ENCODE data around the gene ANAPC15.

Gene ANAPC15

DNA sequence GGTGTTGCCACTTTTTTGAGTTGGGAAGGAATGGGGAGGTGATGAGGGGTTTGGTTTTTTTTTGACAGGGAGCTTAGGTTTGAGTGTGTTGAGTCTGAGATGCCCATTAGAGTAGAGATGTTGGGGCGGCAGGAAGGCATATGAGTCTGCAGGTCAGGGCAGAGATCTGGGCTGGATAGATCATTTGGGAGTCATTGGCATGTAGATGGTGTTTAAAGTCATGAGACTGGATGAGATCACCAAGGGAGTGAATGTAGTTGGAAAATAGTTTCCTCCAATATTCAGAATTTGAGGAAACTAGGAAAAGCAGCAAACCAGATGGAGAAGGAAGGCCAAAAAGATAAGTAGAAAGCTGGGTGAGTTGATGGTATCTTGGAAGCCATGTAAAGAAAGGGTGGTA, 2.1 kb upstream of the ANAPC15 start:
- TF ChIP-seq, protein P1, sequence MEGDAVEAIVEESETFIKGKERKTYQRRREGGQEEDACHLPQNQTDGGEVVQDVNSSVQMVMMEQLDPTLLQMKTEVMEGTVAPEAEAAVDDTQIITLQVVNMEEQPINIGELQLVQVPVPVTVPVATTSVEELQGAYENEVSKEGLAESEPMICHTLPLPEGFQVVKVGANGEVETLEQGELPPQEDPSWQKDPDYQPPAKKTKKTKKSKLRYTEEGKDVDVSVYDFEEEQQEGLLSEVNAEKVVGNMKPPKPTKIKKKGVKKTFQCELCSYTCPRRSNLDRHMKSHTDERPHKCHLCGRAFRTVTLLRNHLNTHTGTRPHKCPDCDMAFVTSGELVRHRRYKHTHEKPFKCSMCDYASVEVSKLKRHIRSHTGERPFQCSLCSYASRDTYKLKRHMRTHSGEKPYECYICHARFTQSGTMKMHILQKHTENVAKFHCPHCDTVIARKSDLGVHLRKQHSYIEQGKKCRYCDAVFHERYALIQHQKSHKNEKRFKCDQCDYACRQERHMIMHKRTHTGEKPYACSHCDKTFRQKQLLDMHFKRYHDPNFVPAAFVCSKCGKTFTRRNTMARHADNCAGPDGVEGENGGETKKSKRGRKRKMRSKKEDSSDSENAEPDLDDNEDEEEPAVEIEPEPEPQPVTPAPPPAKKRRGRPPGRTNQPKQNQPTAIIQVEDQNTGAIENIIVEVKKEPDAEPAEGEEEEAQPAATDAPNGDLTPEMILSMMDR (IDR thresholded peaks at IDR 0.05; ENCODE audit: low read depth, low read length), result no peak
- H3K4me3 ChIP-seq (replicated peaks in 1 of 2; ENCODE audit: low read depth in 2 of 2, low read length in 2 of 2), result no peak overlapping the region
- DNase-seq (ENCODE audit: low read depth in 2 of 2), result no peak

DNA sequence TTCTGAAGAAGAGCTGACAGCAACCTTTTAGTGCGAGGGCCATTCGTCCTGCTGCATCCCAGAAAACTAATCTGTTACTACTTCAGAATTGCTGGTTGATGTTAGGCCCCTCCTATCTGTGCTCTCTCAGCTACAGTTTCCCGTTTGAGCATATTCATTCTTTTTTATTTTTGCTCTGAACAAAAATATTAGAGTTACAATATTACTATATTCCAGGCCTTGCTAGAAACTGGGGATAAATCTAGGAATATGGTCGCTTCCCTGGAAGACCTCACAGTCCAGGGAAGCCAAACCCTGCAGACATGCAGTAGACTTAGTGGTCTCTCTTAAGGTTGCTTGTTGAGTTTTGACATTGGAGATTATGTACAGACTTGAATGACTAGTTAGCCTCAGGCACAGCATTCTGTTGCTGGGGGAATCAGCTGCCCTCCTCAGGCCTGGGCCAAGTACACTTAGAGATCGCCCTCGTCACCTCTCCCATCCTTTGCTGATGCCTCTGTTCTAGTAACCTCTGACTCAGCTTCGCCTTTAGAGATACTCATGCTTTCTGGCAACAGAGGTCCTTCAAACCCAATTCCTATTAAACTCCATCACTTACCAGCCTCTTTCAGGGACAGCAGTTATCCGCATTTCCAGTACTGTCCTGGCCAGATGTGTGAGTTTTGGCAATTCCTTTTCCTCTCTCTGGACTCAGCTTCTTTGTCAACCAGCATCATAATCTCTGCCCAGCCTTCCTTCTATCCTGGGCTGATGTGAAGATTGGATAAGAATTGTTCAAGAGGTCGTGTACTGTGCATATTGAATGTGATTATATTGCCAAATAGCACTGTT, 698 bp upstream of the ANAPC15 start:
- peak overlapping the region; percentile 83 to 85 for H3K4me3 ChIP-seq (replicated peaks in 1 of 2; ENCODE audit: low read depth in 2 of 2, low read length in 2 of 2)
- TF ChIP-seq, protein P1 (IDR thresholded peaks at IDR 0.05; ENCODE audit: low read depth, low read length), result no peak
- peak in 1 of 2 donors; percentile 28 for DNase-seq (ENCODE audit: low read depth in 2 of 2)

DNA sequence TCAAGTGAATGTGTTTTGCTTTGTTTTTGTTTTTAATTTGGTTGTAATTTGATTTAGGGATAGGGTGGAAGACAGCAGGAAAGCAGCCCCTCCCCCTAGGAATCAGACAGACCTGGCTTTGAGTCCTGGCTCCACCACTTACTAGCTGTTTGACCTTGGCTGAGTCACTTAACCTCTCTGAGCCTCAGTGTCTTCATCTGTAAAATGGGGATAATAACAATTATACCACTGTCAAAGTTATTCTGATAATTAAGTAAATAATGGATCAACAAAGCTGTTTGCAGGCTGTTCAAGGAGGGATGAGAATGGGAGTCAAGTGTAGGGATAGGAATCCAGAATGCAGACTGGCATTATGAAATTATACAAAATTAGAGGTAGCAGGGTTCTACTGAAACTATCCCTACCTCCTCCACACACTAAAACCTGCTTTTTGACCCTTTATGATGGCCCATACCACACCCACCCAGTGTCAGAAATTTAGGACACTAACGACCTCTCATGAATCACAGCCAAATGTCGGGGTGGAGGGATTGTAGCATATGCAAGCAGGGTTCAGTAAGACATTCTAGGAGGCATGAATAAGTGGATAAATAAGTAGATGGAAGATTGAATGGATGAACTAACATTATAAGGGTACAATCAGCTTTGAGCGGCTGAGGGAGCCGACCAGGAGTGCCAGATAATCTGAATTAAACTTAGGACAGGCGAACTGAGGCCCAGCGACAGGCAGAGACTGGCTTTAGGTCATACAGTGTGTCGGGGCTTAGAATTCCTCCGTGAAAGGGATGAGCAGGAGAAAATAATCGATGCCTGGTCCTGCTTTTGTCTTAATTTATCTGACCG, 974 bp downstream of the ANAPC15 start:
- TF ChIP-seq, protein P1 (IDR thresholded peaks at IDR 0.05; ENCODE audit: low read depth, low read length), result no peak
- DNase-seq (ENCODE audit: low read depth in 2 of 2), result no peak
- H3K4me3 ChIP-seq (replicated peaks in 1 of 2; ENCODE audit: low read depth in 2 of 2, low read length in 2 of 2), result peak overlapping the region; percentile 83 to 85

DNA sequence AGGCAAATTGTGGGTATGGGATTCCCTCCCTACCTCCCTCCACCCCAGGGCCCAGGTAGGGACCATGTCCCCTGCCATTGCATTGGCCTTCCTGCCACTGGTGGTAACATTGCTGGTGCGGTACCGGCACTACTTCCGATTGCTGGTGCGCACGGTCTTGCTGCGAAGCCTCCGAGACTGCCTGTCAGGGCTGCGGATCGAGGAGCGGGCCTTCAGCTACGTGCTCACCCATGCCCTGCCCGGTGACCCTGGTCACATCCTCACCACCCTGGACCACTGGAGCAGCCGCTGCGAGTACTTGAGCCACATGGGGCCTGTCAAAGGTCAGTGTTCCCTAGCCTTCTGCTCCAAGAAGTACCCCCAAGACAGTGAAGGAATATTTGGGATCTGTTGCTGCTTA, 6.6 kb downstream of the ANAPC15 start, which contains the start of gene TOMT:
Gene TOMT (plus strand): TSS at position 37 of the 400 bp plus-strand sequence. CDS start 28 bp downstream, at position 65.
- TF ChIP-seq, protein P1 (IDR thresholded peaks at IDR 0.05; ENCODE audit: low read depth, low read length), result no peak
- no peak within 1 kb of the TSS for H3K4me3 ChIP-seq (replicated peaks in 1 of 2; ENCODE audit: low read depth in 2 of 2, low read length in 2 of 2)
- DNase-seq (ENCODE audit: low read depth in 2 of 2), result no peak

DNA sequence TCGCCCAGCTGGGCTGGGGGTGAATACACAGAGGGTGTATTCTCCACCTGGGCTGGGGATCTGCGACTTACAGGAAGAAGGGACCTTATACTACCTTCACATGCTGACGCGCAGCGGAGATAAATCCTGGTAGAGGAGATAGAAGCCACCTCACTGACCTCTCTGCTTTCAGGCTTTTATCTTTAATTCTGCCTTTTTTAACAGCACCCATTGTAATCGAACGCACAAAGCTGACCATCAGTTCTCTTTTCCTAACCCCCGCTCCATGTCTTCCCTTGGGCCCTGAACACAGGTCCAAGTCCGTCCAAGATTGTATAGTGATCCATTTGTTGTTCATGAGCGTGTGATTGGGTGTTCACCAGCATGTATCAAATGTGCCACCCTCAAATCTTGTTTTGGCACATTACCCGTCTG, 8.7 kb downstream of the ANAPC15 start:
- TF ChIP-seq, protein P1 (IDR thresholded peaks at IDR 0.05; ENCODE audit: low read depth, low read length), result no peak
- peak overlapping the region; percentile 3 to 24 for H3K4me3 ChIP-seq (replicated peaks in 1 of 2; ENCODE audit: low read depth in 2 of 2, low read length in 2 of 2)
- DNase-seq (ENCODE audit: low read depth in 2 of 2), result no peak

DNA sequence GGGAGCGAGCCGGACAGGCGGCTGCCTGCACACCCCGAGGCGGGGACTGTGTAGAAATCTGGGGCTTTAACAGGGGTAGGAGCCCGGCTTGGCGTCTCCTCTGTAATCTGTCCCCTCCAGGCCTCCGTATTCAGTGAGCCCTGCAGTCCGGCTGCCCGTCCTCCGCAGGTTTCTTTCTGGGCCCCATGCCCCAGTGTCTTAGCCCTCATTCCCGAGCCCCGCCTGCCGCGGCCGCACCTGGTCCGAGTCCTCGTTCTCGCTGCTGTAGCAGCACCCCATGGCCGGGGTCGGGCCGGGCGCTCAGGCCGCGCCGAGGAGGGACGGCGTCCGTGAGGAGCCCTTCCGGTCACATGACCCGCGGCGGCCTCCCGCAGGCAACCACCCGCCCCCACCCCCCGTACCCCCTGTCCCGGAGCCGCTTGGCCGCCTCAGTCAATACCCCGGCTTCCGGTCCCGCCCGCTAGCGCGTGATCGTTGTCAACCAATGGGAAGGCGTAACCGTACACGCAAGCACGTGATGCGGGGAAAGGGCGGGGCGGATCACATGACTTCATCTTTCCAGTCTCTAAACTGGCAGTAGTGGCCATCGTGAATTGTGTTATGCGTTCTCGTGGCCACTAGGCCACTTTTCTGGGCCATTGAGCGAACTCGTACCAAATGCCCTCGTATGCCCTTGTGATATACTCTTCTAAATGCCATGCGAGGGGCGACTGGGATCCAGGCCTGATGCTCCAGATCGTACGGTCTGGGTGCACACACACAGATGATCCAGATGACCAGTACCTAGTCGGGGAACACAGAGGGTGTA, 9.3 kb downstream of the ANAPC15 start, which contains the start of gene LAMTOR1:
Gene LAMTOR1 (minus strand): TSS at position 352 of the 808 bp plus-strand sequence. CDS start 73 bp downstream, at position 279.
- peak; percentile 99 to 100 for DNase-seq (ENCODE audit: low read depth in 2 of 2)
- H3K4me3 ChIP-seq (replicated peaks in 1 of 2; ENCODE audit: low read depth in 2 of 2, low read length in 2 of 2), result peak within 1 kb of the TSS; percentile 83 to 85
- TF ChIP-seq, protein P1 (IDR thresholded peaks at IDR 0.05; ENCODE audit: low read depth, low read length), result peak; percentile 61
